ENCODE results near the gene GPBP1.
"Not testable (repeated sequence)": the region's sequence is repeated elsewhere in the genome, so short reads cannot be mapped to it uniquely, and the experiment has no call there.

Gene GPBP1

DNA sequence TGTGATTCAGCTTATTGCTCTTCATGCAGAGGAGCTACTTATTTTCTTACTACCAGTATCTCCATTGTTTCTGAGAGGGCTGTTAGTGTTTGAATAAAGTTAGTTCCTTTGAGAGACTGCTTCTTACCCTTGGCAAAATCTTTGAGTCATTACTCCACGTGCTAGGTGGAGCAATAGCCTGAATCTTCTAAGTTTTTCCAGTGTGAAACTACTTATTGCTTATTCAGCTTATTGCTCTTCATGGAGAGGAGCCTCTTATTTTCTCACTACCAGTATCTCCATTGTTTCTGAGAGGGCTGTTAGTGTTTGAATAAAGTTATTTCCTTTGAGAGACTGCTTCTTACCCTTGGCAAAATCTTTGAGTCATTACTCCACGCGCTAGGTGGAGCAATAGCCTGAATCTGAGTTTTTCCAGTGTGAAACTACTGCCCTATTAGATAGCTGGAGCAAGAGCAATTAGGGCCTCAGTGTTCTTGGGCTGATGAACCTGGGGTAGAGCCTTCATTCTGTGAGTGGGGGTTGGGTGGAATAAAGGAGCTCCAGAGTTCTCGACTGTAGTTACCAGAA, 41.9 kb downstream of the GPBP1 start:
- DNase-seq = no peak

DNA sequence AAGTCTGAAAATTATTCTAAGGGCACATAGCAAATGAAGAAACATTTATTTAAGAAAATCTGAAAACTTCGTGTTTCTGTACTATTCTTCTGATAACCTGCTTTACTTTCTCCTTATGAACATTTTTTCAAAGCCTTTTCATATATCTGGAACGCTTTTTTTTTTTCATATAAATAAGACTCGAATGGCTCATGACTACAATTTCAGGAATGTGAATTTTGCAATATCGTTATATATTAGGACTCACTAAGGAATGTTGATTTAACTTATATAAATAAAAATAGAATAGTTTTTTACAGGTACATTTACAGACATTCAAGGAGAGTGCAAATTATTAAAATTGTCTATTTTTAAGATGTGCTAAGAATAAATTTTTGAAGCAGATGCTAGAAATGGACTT, 42.9 kb downstream of the GPBP1 start:
- DNase-seq = no peak

- no peak for DNase-seq
Measured at GRCh38 chr5:57219386-57219785, 45.5 kb downstream of the GPBP1 start.

DNA sequence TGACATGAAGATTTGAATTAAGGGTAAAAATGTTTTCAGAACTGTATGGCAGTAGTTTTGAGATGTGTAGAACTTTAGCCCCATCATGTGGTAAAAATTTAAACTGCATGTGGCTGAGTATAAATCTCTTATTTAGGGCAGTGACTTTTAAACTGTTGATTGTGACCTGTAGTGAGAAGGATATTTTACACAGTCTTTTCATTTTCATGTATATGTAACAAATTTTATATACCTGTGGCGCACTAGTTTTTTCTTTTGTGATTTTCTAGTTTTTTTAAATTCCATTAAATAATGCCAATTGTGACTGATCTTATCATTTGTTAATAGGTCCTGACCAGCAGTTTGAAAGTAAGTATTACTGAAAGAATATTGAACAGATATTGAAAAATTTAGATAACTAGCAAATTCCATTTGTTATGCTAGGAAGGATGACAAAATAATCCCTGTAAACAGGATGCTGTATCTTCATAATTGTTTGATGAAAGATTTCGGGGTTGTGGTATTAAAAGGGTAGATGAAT, 47.2 kb downstream of the GPBP1 start:
- DNase-seq = peak; percentile 3 to 34

DNA sequence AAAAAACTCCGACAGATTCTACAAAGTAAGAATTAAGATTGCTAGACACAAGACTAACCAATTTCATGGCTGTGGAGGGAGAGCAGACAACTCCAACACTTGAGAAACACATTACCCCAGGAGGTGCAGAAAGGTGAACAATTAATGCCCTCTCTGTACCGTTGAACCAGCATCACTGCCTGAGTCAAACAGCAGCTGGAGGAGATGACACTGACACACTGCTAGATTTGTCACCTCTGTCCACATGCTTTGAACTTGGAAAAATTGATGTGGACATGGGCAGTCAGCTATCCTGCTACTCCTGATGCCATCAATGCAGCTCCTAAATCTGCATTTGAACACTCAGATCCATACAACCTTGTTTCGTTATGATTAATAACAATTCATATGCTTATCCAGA, 51.7 kb downstream of the GPBP1 start:
- no peak for DNase-seq

- DNase-seq = no peak
Measured at GRCh38 chr5:57229313-57229712, 55.5 kb downstream of the GPBP1 start.

DNA sequence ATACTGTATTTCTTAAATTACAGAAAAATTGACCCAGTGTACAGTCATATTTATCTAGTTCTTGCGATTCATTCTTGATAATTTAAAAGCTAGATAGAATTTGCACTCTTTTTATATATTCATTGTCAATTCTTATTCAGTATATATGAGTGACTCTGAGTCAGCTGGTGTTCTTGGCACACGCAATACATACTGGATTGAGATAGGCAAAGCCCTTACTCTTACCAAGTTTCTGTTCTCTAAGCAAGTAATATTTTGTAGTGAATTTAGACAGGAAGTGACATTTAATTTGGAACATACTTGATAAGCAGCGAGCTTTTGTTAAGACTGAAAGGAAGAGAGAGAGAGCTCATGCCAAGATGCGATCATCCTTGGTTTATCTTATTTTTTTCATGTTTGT, 57.7 kb downstream of the GPBP1 start:
- DNase-seq = no peak

GRCh38 chr5:57232293-57233033, 58.6 kb downstream of the GPBP1 start:
- no peak for DNase-seq

DNA sequence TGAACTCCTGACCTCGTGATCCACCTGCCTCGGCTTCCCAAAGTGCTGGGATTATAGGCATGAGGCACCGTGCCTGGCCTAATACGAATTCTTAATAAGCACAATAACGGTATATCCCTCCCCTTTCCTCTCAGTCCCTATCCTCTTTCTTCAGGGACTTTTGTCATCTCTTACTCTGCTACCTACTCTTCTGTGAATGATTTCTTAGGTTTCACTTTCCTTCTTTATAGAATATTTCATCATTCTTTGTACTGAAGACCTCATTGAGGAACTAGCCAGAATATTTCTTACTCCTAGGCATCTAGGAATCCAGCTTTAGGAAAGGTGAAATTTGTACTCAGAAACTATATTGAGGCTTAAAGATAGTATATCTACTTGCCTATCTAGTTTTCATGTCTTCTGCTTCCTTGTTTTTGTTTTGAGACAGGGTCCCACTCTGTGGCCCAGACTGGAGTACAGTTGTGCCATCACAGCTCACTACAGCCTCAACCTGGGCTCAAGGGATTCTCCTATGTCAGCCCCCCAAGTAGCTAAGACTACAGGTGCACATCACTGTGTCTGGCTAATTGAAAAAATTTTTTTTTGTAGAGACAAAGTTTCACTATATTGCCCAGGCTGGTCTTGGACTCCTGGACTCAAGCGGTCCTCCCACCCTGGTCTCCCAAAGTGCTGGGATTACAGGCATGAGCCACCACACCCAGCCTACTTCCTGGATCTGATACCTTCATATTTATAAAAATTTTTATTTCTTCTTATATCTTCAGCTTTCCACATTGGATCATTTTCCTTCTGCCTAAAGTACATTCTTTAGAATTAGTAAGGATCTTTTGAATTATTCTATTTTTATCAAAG, 69.7 kb downstream of the GPBP1 start:
- no peak for DNase-seq

DNA sequence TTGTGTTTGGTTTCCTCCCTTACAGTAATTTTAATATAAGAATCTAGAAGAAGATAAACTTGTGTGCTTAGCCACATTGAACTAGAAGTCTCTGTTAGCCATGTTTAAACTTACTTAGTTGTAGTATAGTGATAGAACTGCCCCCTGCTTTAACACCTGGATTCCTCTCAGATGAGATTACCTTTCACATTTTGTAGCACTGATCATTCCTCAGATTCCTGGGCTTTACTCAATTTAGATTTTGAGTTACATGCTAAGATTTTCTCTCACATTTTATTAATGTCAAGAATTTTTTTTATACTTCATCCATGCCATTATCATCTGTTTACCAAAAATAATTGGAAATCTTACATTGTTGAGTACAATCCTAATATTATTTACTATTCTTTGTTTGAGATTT, 70.5 kb downstream of the GPBP1 start:
- DNase-seq = no peak

GRCh38 chr5:57246426-57246825, 72.6 kb downstream of the GPBP1 start:
- DNase-seq = no peak

DNA sequence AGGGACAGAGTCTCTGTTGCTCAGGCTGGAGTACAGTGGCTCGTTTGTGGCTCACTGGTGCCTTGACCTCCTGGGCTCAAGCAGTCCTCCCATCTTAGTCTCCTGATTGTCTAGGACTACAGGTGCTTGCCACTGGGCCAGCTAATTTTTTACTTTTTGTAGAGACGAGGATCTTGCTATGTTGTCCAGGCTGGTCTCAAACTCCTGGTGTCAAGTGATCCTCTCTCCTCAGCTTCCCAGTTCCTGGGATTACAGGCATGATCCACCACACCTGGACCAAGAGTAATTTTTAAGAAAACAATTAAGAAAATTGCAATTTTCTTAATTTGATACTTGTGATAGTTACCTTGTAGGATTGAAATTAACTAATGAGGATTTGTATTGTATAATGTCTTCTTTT, 73.9 kb downstream of the GPBP1 start:
- no peak for DNase-seq

GRCh38 chr5:57249265-57249874, 75.5 kb downstream of the GPBP1 start:
- no peak for DNase-seq

DNA sequence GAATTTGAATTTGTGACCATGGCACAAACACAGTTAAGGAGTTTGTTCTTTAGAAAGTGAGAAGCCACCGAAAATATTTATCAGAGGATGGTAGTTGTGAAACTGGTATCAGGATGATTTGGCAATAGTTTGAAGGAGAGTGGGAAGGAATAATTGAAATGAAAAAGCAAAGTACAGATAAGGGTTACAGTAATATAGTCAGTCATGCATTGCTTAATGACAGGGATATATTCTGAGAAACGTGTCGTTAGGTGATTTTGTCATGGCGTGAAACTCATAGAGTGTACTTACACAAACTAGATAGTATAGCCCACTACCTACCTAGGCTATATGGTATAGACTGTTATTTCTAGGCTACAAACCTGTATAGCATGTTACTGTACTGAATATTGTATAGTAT, 84.2 kb downstream of the GPBP1 start:
- no peak for DNase-seq

DNA sequence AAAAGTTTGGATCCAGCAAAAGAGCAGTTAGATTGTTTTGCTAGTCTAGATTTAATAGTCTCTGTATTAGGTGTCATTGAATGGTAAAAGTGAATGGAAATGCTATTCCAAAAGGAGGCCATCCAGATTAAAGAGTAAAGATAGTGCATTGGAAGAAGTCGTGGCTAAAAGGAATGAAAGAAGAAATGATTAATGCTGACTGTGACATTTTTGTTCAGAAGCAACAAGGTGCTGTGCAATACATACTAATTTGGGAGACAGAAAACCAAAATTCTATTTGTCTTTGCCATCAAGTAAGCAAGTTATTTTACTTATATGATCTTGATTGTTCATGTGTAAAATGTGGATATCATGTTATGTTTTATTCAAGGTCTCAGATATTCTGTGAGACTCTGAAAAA, 85.1 kb downstream of the GPBP1 start:
- DNase-seq = no peak

DNA sequence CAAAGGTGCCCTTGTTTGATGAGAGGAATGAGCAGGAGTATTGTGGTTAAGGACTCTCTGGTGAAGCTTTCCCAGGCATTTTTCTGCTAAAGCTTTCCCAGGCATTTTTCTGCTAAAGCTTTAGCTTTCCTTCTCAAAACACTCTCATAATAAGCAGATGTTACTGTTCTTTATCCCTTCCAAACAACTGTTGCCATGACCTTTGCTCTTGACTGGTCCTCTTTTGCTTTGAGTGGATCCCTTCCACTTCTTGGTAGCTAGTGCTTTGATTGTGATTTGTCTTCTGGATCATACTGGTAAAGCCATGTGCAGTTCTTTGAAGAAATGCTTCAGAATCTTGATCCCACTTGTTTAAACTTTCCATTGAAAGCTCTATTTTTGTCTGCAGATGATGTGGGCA, 85.8 kb downstream of the GPBP1 start:
- no peak for DNase-seq

DNA sequence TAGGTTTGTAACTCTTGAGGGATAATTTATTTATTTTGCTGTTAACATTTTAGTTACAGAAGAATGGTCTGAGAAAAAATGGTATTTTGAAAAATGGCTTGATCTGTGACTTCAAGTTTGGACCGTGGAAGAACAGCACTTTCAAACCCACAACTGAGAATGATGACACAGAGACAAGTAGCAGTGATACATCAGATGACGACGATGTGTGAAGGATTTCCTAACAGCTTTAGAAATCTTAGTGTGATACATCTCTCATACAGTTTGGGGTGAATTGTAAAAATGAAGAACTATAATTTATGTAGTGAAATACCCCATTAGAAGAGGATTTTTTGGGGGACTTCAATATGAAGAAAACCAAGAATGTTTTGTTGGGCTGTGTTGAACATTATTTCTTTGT, 88.7 kb downstream of the GPBP1 start:
- DNase-seq = no peak

GRCh38 chr5:57267805-57268204, 93.9 kb downstream of the GPBP1 start:
- DNase-seq = no peak

DNA sequence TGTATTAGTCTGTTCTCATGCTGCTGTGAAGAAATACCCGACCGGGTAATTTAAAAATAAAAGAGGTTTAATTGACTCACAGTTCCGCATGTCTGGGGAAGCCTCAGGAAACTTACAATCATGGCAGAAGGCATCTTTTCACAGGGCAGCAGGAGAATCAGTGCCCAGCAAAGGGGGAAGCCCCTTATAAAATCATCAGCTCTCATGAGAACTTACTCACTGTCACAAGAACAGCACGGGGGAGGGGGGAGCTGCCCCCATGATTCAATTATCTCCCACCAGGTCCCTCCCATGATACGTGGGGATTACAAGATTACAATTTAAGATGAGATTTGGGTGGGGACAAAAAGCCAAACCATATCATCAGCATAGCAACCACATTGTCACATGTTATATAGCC, 102.5 kb downstream of the GPBP1 start:
- no peak for DNase-seq

DNA sequence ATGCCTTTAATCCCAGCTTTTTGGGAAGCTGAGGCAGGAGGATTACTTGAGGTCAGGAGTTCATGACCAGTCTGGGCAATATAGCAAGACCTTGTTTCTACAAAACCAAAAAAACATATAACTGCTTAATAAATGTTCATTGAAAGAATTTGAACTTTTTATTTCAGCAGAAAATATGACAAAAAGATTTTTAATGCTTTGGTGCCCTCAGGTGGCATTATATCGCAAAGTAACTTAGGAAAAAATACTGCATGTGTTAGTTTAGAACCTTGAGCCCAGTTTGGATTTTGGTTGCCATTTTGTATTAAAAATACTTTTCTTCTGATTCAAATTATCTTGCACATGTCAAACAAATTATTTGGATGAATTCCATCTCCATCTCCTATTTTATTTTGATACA, 103.2 kb downstream of the GPBP1 start:
- no peak for DNase-seq

DNA sequence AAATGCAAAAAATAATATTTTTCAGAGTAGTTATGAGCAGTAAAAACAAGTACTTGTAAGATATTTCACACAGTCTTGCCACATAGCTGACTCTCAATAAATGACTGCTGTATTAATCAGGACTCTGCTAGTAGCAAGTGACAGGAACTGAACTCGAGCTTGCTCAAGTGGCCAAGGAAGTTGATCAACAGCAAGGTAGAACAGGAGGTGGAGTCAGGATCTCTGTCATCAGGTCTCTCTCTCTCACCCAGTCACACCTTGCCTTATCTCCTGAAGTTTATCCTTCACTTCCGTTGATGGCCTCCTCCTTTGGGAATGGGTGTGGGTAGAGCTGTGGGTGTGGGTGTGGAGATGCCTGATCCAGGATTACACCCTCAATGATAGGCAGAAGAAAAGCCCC, 107.0 kb downstream of the GPBP1 start:
- no peak for DNase-seq

DNA sequence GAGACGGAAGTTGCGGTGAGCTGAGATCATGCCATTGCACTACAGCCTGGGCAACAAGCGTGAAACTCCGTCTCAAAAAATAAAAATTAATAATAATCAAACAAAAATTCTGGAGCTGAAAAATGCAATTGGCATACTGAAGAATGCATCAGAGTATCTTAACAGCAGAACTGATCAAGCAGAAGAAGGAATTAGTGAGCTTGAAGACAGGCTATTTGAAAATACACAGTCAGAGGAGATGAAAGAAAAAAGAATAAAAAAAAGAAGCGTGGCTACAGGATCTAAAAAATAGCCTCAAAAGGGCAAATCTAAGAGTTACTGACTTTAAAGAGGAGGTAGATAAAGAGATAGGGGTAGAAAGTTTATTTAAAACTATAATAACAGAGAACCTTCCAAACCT, 111.2 kb downstream of the GPBP1 start:
- not testable (repeated sequence) for DNase-seq

- no peak for DNase-seq
Measured at GRCh38 chr5:57291894-57292293, 118.0 kb downstream of the GPBP1 start.
